Measurements from ENCODE around the gene ACTN1.

ACTN1 gene

DNA sequence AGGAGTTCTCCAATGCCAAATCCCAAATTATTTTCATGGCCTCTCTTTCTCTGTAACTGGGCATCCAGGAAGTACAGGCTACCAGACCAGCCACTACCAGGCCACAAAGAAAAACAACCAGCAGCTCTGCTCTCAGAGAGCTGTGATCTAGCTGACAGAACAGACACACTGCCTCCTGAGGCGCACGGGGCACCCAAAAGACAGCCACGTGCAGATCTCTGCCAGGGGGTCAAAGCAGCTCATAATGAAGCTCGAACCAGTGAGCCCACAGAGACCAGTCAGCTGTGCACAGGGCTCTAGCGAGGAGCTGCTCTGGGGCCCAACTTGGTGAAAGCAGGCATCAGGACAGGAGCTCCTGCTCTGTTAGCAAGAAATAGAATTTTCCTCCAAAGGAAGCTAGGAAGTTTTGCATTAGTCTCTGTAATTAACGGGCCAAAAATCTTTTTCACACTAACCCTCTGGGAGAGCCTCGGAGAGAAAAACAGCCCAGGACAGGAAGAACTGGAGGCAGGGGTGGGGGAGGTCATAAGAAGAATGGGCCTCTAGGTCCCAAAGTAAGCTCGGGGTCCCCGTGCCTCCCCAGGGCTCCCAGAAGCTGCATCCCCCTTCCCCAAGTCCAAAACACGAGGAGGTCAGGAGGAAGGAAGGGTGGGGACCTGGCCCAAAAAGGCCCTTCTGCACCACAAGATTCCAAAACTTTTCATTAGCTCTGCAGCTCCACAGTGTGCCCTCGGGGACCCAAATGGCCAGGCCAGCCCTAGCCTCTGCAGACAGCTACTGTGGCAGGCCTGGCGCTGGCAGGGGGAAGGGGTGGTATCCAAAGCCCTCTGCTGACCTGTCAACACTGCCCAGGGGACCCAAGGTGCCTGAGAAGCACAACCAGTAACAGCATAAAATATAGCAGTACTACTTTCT lies 30.2 kb downstream of the ACTN1 start:
- DNase-seq = no peak

DNA sequence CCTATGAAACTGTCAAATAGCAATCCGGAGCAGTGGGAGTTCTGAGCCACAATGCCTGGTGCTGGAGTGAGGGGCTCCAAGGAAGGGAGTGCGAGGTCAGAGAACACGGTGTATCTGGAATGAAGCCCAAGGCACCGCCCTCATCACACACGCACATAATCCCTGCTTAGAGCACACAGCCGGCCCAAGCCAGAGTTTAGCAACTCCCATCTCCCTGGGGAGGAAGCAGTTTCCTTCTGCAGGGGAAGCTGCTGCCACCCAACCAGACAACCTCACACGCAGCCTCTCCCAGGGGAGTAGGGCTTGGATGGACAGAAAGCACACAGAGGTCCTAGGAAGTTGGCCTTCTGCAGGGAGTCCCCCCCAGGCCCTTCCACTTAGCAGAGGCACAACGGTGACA lies 31.3 kb downstream of the ACTN1 start:
- DNase-seq = no peak

DNA sequence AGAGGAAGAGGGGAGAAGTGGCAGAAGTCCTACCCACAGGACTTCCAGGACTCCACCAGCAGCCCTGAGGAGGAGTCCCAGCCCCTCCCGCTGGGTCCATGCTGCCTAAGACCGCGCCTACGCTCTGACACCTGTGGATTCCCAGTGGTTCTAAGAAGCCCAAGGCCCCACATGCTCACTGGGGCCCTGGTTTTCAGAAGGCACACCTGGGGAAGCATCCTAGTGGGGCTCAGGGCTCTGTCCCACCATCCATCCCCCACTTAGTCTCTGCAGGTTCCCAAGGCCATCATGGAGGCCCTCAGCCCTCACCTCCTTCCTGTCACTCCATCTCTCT lies 32.6 kb downstream of the ACTN1 start:
- no peak for DNase-seq

GRCh38 chr14:68945585-68946488 lies 33.3 kb downstream of the ACTN1 start:
- no peak for DNase-seq

- no peak for DNase-seq
These were observed 33.9 kb downstream of the ACTN1 start for GRCh38 chr14:68945190-68945584.

DNA sequence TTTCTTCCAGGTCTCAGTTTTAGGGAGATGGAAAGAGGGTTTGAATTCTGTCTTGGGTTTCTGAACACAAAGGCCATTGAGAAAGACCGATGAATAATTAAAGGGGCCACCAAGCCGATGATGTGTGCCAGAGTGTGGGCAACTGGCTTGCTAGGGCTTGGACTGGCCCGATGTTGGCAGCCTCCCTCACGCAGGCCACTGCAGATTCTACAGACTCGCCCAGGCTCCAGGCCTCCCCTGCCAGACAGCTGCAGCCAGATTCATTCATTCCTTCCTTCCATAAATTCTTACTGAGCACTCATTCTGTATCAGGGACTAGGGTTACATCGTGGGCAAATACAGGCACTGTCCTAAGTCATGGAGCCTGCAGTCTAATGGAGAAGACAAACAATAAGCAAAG lies 34.9 kb downstream of the ACTN1 start:
- no peak for DNase-seq

- DNase-seq = no peak
These were observed 36.0 kb downstream of the ACTN1 start for GRCh38 chr14:68943107-68943506.

DNA sequence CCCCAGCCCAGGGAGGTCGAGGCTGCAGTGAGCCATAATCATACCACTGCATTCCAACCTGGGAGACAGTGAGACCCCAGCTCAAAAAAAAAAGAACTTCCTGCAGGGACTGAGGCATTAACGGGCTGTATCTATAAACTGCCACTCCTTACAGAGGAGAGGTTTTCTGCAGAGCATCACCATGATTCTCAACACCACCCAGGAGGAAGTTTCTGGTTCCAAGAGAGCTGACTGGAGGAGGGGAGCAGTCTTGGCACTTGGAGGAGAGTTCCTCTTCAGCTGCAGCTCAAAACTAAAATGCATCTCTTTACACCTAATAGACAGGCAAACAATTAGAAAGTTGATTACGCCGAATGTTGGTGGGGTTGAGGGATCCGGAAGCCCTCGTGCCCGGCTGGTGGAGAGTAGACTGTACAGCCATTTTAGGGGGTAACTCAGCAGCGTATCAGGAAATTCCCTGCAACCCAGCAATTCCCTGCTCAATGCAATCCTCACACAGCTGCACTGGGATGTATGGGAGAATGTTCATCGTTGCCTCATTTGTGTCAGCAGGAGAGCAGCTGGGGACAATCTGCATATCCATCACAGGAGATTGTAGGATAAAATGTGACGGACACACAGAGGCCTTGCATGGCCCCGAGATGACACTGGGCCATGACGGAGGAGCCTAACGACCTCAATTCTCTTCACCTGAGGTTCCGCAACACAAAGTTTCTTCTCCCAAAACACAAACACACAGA lies 36.6 kb downstream of the ACTN1 start:
- DNase-seq = no peak

GRCh38 chr14:68941820-68942219 lies 37.3 kb downstream of the ACTN1 start:
- DNase-seq = no peak

DNA sequence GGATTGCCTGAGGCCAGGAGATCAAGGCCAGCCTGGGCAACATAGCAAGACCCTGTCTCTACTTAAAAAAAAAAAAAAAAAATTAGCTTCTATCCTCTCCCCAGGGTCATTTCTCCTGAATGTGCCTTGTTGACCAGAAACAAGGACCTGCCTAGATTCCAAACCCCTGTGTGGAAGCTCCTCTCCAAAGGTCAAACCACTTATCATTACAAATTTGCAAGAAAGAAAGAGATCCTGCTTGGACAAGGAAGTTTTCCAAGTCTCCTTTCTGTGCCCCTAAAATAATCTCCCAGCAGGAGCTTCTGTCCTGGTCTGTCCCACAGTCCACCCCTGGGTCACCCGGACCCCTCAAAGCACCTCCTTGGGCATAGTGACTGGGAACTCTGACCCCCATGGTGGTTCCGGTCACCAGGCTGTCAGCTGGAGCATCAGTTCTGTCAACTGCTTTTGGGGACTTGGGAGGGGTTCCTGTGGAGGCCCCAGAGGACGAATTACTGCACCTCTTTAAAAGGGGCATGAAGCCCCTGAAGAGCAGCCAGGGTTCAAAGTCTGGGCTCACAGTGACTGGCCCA lies 38.4 kb downstream of the ACTN1 start:
- DNase-seq = no peak

GRCh38 chr14:68939893-68940613 lies 39.0 kb downstream of the ACTN1 start:
- no peak for DNase-seq

GRCh38 chr14:68939181-68939892 lies 39.8 kb downstream of the ACTN1 start:
- no peak for DNase-seq

- no peak for DNase-seq
These were observed 40.6 kb downstream of the ACTN1 start for GRCh38 chr14:68938271-68939150.

- DNase-seq = no peak
These were observed 41.4 kb downstream of the ACTN1 start for GRCh38 chr14:68937471-68938270.

- DNase-seq = no peak
These were observed 42.1 kb downstream of the ACTN1 start for GRCh38 chr14:68936980-68937379.

DNA sequence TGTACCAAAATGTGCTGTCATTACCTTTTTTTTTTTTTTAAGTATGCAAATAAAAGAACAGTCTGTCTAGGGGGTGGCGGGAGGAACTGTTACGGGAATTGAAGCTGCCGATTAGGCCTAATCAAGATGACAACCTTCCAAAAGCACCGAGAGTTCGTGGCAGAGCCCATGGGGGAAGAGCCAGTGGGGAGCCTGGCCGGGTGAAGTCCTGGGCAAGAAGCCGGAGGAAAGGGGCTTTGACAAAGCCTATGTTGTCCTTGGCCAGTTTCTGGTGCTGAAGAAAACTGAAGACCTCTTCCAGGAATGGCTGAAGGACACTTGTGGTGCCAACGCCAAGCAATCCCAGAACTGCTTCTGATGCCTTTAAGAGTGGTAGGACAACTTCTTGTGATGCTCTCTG lies 42.6 kb downstream of the ACTN1 start:
- no peak for DNase-seq

- DNase-seq = no peak
These were observed 43.3 kb downstream of the ACTN1 start for GRCh38 chr14:68935761-68936214.

- no peak for DNase-seq
These were observed 45.0 kb downstream of the ACTN1 start for GRCh38 chr14:68934066-68934465.

DNA sequence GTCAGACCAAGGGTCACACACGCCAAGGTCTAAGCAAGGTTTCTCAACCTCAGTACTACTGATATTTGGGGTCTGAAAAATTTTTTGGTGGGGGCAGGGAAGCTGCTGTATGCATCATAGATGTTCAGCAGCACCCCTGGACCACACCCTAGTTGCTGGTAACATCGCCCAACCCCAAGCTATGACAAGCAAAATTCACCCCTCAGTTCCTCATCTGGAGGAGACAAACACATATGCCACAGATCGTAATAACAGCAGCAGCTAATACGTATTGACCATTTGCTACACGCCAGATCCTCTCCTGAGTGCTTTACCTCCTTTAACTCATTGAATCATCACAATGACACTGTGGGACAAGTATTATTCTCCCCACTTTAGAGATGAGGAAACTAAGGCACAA lies 46.4 kb downstream of the ACTN1 start:
- DNase-seq = no peak

DNA sequence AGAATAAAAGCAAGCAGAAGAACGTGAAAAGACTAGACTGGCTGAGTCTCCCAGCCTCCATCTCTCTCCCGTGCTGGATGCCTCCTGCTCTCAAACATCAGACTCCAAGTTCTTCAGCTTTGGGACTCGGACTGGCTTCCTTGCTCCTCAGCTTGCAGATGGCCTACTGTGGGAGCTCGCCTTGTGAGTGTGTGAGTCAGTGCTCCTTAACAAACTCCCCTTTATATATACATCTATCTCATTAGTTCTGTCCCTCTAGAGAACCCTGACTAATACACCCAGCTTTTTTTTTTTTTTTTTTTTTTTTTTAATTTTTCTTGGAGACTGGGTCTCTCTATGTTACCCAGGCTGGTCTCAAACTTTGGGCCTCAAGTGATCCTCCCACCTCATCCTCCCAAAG lies 46.9 kb downstream of the ACTN1 start:
- DNase-seq = no peak
